ENCODE data around the gene HOXD4.

GRCh38 chr2:176178038-176178756 is 26.8 kb downstream of the HOXD4 start:
- no peak for TF ChIP-seq NFE2L2 (IDR thresholded peaks at IDR 0.05; ENCODE audit: low read depth, low read length)
- no peak for TF ChIP-seq POLR2A (IDR thresholded peaks at IDR 0.05; ENCODE audit: low read depth, low read length)
- TF ChIP-seq CTCF (conservative IDR thresholded peaks at IDR 0.05; ENCODE audit: low read depth, low read length): no peak
- no peak for TF ChIP-seq SMC3 (IDR thresholded peaks at IDR 0.05; ENCODE audit: low read depth, low read length)
- no peak for TF ChIP-seq CEBPB (IDR thresholded peaks at IDR 0.05; ENCODE audit: low read depth, low read length)
- TF ChIP-seq, protein P1, sequence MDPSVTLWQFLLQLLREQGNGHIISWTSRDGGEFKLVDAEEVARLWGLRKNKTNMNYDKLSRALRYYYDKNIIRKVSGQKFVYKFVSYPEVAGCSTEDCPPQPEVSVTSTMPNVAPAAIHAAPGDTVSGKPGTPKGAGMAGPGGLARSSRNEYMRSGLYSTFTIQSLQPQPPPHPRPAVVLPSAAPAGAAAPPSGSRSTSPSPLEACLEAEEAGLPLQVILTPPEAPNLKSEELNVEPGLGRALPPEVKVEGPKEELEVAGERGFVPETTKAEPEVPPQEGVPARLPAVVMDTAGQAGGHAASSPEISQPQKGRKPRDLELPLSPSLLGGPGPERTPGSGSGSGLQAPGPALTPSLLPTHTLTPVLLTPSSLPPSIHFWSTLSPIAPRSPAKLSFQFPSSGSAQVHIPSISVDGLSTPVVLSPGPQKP (IDR thresholded peaks at IDR 0.05; ENCODE audit: borderline replicate concordance, low read depth, low read length): no peak
